ENCODE data around the gene ACAD10.

ACAD10 gene

DNA sequence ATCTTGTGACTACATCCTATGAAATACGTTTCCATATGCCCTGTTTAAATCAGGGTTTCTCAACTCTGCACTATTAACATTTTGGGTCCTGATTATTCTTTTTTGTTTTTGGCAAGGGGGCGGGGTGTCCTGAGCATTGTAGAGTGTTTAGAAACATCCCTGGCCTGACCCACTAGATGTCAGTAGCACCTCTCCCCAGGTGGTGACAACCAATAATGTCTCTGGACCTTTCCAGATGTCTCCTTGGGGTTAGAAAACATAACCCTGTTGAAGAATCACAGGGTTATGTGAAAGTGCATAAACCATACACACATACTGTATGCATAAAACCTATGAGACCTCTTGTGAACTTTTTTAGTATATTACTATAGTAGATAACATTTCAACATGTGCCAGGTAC, 1.4 kb downstream of the ACAD10 start:
- DNase-seq (ENCODE audit: low read depth) = no peak
- TF ChIP-seq, protein P1, sequence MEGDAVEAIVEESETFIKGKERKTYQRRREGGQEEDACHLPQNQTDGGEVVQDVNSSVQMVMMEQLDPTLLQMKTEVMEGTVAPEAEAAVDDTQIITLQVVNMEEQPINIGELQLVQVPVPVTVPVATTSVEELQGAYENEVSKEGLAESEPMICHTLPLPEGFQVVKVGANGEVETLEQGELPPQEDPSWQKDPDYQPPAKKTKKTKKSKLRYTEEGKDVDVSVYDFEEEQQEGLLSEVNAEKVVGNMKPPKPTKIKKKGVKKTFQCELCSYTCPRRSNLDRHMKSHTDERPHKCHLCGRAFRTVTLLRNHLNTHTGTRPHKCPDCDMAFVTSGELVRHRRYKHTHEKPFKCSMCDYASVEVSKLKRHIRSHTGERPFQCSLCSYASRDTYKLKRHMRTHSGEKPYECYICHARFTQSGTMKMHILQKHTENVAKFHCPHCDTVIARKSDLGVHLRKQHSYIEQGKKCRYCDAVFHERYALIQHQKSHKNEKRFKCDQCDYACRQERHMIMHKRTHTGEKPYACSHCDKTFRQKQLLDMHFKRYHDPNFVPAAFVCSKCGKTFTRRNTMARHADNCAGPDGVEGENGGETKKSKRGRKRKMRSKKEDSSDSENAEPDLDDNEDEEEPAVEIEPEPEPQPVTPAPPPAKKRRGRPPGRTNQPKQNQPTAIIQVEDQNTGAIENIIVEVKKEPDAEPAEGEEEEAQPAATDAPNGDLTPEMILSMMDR (conservative IDR thresholded peaks at IDR 0.05; ENCODE audit: low read depth, low read length) = peak; percentile 7
- H3K4me3 ChIP-seq (ENCODE audit: low read length) = no peak overlapping the region

DNA sequence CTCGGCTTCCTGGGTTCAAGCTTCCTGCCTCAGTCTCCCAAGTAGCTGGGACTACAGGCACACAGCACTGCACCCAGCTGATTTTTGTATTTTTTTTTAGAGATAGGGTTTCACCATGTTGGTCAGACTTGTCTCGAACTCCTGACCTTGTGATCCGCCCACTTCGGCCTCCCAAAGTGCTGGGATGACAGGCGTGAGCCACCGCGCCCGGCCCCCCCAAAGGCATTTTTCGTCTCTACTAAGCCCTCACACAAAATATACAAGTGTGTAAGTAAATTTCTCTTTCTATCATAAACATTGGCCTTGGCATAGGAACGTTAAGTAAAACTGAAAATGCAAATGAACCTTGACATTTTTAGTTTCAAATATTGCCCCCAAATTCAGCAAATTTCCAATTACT, 2.1 kb downstream of the ACAD10 start:
- no peak overlapping the region for H3K4me3 ChIP-seq (ENCODE audit: low read length)
- no peak for DNase-seq (ENCODE audit: low read depth)
- TF ChIP-seq, protein P1 (conservative IDR thresholded peaks at IDR 0.05; ENCODE audit: low read depth, low read length) = no peak

DNA sequence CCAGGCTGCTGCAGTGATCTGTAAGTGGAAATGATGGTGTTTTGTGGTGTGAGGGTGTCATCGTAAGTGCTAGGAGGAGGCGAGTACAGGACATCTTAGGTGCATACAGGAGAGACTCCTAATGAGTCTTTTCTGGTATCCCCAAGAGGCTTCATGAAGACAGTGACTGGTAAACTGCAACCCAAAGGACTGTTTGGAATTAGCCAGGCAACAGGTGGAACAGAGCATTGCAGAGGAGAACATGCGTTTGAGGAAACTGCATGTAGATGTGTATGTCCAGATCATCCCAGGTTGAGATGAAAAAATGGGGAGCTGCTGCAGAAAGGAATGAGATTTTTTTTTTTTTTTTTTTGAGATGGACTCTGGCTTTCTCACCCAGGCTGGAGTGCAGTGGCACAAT, 5.4 kb downstream of the ACAD10 start:
- DNase-seq (ENCODE audit: low read depth) = no peak
- TF ChIP-seq, protein P1 (conservative IDR thresholded peaks at IDR 0.05; ENCODE audit: low read depth, low read length) = no peak
- H3K4me3 ChIP-seq (ENCODE audit: low read length) = no peak overlapping the region

DNA sequence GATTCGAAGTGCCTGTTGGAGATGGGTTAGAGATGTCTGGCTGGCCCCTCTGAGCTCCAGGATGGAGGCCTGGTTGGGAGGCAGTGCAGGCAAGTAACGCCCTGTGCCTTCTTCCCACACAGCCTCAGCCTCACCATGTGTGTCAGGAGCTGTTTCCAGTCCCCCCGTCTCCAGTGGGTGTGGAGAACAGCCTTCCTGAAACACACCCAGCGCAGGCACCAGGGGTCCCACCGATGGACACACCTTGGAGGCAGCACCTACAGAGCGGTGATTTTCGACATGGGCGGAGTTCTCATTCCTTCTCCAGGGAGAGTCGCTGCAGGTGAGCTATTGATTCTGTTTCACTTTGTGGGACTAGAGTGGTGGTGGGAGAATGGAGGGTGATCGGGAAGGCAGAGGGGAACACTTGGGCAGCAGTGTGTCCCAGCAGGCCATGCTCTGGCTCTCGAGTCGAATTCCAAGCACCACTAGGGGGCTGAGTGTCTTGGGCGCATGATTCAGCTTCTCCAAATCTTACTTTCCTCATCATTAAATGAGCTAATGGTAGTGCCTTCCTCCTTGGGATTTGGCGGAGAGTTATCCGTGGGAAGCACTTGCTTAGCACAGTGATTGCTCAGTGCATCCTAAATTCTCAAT, 6.8 kb downstream of the ACAD10 start:
- DNase-seq (ENCODE audit: low read depth) = no peak
- TF ChIP-seq, protein P1 (conservative IDR thresholded peaks at IDR 0.05; ENCODE audit: low read depth, low read length) = peak; percentile 23
- no peak overlapping the region for H3K4me3 ChIP-seq (ENCODE audit: low read length)

DNA sequence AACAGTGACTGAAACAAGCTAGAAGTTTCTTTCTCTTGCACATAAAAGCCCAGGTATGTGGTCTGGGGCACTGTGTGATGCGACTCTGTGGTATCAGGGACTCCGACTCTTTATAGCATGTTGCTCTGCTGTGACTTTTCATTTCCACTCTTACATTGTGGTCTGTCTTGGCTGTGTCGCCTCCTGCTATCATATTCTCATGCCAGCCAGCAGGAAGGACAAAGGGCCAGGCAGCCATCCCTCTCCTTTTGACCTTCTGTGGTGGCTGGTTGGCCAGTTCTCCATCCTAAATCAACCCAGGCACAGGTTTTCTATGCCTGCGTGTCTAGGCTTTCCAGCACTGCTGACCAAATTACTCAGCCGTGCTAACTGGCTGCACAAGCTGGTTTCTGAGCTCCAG, 8.0 kb downstream of the ACAD10 start:
- no peak overlapping the region for H3K4me3 ChIP-seq (ENCODE audit: low read length)
- TF ChIP-seq, protein P1 (conservative IDR thresholded peaks at IDR 0.05; ENCODE audit: low read depth, low read length) = no peak
- no peak for DNase-seq (ENCODE audit: low read depth)

DNA sequence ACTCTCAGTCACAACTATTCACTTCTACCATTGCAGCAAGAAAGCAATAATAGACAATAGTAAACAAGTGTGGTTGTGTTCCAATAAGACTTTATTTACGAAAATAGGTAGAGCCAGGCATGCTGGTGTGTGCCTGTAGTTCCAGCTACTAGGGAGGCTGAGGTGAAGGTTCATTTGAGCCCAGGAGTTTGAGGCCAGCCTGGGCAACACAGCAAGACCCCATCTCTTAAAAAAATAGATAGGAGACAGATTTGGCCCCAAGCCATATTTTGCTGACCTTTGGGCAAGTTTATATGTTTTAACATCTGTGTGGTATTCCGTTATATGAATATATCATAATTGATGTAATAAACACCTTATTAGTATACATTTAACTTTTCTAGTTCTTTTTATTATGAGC, 14.1 kb downstream of the ACAD10 start:
- no peak for DNase-seq (ENCODE audit: low read depth)
- TF ChIP-seq, protein P1 (conservative IDR thresholded peaks at IDR 0.05; ENCODE audit: low read depth, low read length) = no peak
- H3K4me3 ChIP-seq (ENCODE audit: low read length) = no peak overlapping the region

DNA sequence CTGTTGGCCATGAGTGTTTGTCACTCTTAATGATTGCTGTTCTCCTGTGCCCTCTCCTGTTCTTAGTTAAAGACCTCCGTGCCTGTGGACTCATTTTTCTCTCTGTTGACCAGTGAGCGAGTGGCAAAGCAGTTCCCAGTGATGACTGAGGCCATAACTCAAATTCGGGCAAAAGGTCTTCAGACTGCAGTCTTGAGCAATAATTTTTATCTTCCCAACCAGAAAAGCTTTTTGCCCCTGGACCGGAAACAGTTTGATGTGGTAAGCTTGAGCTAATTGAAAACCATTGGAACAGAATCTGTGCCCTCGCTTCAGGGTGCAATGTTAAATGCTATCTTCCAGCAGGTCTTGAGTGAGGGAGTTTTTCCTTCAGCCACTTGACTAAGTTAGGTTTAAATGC, 19.8 kb downstream of the ACAD10 start:
- no peak overlapping the region for H3K4me3 ChIP-seq (ENCODE audit: low read length)
- DNase-seq (ENCODE audit: low read depth) = no peak
- TF ChIP-seq, protein P1 (conservative IDR thresholded peaks at IDR 0.05; ENCODE audit: low read depth, low read length) = no peak

Measured in retinal pigment epithelial cell (primary cell).